Vagina (tissue), 2 donors: ENCODE data around the gene SNRNP200.

Experiments used
- POLR2A ChIP-seq, 2 donors: fragments of 450-650 bp; IDR thresholded peaks; one replicate each; pipeline ENCODE4 v1.6.1; 2017; ENCODE audit warnings: antibody characterized with exemption in 2 of 2, mild to moderate bottlenecking in 2 of 2, moderate library complexity in 2 of 2
- POLR2AphosphoS5 ChIP-seq, 2 donors: sonication (generic); formaldehyde crosslinking; IDR thresholded peaks; one replicate each; pipeline ENCODE4 v1.9.0; 2017; ENCODE audit warnings: antibody characterized with exemption in 2 of 2, mild to moderate bottlenecking in 2 of 2, low read depth in 1 of 2; ENCODE audit not compliant: insufficient read depth in 1 of 2
- TF ChIP-seq, protein P1 (sequence below), 3 experiments: fragments of 450-650 bp in 2 of 3; fragments of 200-600 bp in 1 of 3; sonication (generic) in 1 of 3; IDR thresholded peaks; one replicate each; pipeline ENCODE4 v1.5.1; 2017 to 2019; ENCODE audit warnings: antibody characterized with exemption in 3 of 3, mild to moderate bottlenecking in 2 of 3, moderate library complexity in 2 of 3

DNA sequence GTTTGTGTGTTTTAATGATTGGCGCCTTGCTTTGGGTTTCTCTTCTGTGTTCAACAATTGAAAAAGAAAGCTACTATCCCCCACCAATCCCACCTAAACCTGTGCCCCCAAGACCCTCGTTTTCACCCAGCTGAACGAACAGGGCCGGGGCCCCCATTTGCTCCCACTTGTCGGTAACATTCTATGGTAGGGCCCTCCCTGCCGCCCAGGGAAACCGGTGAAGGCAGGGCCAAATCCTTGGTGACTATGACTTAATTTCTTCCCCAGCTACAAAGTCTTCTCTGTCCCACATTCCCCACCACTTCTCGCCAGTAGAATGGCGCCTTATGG lies 598 bp upstream of the SNRNP200 start:
- TF ChIP-seq POLR2A (IDR thresholded peaks at IDR 0.05) (no peak), POLR2AphosphoS5 (IDR thresholded peaks at IDR 0.05; ENCODE audit: insufficient read depth in 1 of 2, low read depth in 1 of 2) (no peak)
- TF ChIP-seq, protein P1, sequence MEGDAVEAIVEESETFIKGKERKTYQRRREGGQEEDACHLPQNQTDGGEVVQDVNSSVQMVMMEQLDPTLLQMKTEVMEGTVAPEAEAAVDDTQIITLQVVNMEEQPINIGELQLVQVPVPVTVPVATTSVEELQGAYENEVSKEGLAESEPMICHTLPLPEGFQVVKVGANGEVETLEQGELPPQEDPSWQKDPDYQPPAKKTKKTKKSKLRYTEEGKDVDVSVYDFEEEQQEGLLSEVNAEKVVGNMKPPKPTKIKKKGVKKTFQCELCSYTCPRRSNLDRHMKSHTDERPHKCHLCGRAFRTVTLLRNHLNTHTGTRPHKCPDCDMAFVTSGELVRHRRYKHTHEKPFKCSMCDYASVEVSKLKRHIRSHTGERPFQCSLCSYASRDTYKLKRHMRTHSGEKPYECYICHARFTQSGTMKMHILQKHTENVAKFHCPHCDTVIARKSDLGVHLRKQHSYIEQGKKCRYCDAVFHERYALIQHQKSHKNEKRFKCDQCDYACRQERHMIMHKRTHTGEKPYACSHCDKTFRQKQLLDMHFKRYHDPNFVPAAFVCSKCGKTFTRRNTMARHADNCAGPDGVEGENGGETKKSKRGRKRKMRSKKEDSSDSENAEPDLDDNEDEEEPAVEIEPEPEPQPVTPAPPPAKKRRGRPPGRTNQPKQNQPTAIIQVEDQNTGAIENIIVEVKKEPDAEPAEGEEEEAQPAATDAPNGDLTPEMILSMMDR (IDR thresholded peaks at IDR 0.05): no peak
